A673 (cell line): ENCODE data around the gene STARD10.

Experiments
- CTCF ChIP-seq: fragments of 300-800, 200-600 bp; sonication (generic); conservative IDR thresholded peaks from 2 replicates; pipeline ENCODE4 v1.5.1; 2017; ENCODE audit warnings: low read depth, mild to moderate bottlenecking, antibody characterized with exemption, low read length, moderate library complexity, mixed read lengths
- EZH2 ChIP-seq: fragments of 200-600 bp; sonication (generic); IDR thresholded peaks from 2 replicates; pipeline ENCODE4 v1.6.1; 2017; ENCODE audit warnings: borderline replicate concordance, low read depth, mild to moderate bottlenecking, mixed read lengths, antibody characterized with exemption, low read length; ENCODE audit not compliant: poor library complexity, severe bottlenecking

GRCh38 chr11:72722050-72722748, 71.6 kb downstream of the STARD10 start:
- TF ChIP-seq CTCF (no peak), EZH2 (no peak)
